ENCODE measurements around the gene TPRN.

TPRN gene

GRCh38 chr9:137168904-137169856 is 31.4 kb downstream of the TPRN start:
- peak in 18 of 42 donors; percentile 28 to 65 (median 48) for DNase-seq
- intact Hi-C loops (cut with DNase I): no loop called here

- intact Hi-C loops (cut with DNase I): no loop called here
- peak in 37 of 42 donors; percentile 34 to 79 (median 61) for DNase-seq
Measured at GRCh38 chr9:137168573-137168903, 32.0 kb downstream of the TPRN start.

- intact Hi-C loops (cut with DNase I): no loop called here
- DNase-seq: peak in 6 of 42 donors; percentile 40 to 56 (median 42)
Measured at GRCh38 chr9:137167747-137168572, 32.6 kb downstream of the TPRN start.

DNA sequence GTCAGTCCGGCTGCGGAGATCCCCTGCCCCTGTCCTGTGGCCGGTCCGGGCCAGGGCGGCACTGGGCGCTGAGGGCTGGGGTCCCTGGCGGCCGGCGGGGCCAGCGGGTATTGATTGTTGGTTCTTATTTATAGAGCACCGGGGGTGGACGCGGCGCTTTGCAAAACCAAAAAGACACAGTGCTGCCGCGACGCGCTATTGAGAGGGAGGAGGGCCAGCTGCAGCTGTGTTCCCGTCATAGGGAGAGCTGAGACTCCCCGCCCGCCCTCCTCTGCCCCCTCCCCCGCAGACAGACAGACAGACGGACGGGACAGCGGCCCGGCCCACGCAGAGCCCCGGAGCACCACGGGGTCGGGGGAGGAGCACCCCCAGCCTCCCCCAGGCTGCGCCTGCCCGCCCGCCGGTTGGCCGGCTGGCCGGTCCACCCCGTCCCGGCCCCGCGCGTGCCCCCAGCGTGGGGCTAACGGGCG is 33.2 kb downstream of the TPRN start:
- peak in 1 of 42 donors; percentile 43 for DNase-seq
- intact Hi-C loops (cut with DNase I): no loop called here

DNA sequence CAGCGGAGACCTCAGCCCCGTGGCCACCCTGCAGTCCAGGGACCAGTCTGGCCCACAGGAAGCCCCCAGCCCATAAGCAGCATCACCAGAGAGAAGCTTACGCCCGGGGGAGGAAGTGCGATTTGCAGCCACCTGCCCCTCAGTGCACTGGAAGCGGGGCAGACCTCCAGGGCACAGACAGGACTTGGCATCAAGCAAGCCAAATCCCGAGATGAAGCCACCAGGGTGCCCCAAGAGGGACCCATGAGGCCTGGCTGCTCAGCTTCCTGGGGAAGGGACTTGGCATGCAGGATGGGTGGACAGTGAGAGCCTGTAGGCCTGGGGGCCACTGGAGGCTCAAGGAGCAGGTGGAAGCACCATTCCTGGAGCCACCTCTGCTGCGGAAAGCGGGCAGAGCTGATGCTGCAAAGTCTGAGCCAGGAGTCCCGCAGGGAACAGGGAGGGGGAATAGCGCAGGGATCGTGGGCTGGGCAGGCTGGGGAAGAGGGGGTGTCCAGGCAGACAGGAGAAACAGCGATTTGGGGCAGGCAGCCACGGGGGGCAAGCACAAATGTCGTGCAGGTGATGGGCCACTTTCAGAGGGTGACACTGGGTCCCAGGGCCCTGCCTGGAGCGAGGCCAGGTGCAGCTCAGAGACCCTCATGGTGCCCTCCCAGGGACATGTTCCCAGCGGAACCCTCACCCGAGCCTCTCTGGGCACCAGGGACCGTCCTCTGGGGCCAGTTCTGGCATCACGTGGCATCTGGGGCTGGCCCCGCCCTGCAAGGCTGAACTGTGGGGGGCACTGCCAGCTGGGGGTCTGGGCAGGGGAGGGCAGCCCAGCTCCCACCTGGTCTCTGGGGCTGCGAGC is 33.9 kb downstream of the TPRN start:
- intact Hi-C loops (cut with DNase I): no loop called here
- peak in 15 of 42 donors; percentile 38 to 73 (median 56) for DNase-seq

GRCh38 chr9:137165250-137165836 is 35.2 kb downstream of the TPRN start:
- no peak for DNase-seq
- intact Hi-C loops (cut with DNase I): no loop called here

DNA sequence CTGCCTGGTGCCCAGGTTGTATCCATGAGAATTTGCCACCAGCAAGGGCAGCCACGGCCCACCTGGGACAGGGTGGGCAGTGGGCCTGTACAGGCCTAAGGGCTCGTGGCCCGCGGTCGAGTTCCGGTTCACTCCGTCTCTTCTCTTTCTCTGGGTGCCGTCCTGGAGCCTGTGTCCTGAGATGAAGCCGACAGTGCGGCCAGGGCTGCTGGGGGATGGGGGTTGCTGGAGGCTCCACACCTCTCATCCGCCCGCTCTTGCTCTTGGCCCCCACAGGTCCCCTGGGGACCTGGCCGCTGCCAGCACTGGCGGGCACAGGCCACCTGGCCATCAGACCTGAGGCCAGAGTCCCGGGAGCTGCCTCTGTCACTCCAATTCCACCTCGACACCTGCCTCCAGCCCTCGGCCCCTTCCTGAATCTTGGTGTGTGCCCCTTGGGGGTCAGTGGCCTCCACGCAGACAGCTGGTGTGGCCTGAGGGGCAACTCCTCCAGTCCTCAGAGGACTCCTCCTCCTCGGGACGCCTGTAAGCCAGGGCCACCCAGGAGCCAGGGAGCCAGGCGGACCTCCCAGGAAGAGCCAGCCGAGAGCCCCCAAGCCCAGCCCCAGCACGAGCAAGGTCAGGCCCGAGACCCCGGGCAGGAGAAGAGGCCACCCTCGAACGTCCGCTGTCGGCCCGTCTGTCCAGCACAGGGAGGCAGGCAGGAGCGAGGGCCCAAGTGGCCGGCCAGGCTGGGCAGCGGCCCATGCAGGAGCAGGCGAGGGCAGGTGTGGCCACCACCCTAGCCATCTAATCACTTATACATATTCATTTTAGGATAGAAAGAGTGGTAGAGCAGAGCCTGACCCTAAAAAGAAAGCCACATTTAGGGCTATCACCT is 35.9 kb downstream of the TPRN start:
- no peak for DNase-seq
- intact Hi-C loops (cut with DNase I): no loop called here

GRCh38 chr9:137163805-137164204 is 36.7 kb downstream of the TPRN start:
- no peak for DNase-seq
- intact Hi-C loops (cut with DNase I): no loop called here

- intact Hi-C loops (cut with DNase I): no loop called here
Measured at GRCh38 chr9:137163365-137163715, 37.2 kb downstream of the TPRN start.

GRCh38 chr9:137162505-137163364 is 37.8 kb downstream of the TPRN start:
- intact Hi-C loops (cut with DNase I): no loop called here
- DNase-seq: no peak

More at GRCh38 chr9:137163365-137163715, 37.2 kb downstream of the TPRN start:
- DNase-seq: no peak

GRCh38 chr9:137161558-137162486 is 38.7 kb downstream of the TPRN start:
- intact Hi-C loops (cut with DNase I): no loop called here
- DNase-seq: no peak

- DNase-seq: no peak
- intact Hi-C loops (cut with DNase I): no loop called here
Measured at GRCh38 chr9:137160716-137161557, 39.6 kb downstream of the TPRN start.

DNA sequence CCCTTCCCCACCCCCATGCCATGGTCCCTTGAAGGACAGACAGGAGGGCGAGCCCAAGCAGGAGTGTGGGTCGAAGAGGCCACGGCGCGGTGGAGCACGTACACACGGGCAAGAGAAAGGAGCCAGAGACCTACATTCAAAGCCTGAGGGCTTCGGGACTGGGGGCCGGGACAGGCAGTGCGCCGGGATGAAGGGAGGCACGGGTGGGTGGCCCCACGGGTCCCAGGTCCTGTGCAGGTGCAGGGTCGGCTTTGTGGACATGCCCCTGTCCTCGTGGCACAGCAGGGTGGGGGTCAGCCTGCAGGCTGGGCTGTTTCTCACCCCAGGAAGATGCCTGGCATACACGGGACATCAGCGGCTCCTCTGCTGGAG is 40.5 kb downstream of the TPRN start:
- DNase-seq: no peak
- intact Hi-C loops (cut with DNase I): no loop called here

DNA sequence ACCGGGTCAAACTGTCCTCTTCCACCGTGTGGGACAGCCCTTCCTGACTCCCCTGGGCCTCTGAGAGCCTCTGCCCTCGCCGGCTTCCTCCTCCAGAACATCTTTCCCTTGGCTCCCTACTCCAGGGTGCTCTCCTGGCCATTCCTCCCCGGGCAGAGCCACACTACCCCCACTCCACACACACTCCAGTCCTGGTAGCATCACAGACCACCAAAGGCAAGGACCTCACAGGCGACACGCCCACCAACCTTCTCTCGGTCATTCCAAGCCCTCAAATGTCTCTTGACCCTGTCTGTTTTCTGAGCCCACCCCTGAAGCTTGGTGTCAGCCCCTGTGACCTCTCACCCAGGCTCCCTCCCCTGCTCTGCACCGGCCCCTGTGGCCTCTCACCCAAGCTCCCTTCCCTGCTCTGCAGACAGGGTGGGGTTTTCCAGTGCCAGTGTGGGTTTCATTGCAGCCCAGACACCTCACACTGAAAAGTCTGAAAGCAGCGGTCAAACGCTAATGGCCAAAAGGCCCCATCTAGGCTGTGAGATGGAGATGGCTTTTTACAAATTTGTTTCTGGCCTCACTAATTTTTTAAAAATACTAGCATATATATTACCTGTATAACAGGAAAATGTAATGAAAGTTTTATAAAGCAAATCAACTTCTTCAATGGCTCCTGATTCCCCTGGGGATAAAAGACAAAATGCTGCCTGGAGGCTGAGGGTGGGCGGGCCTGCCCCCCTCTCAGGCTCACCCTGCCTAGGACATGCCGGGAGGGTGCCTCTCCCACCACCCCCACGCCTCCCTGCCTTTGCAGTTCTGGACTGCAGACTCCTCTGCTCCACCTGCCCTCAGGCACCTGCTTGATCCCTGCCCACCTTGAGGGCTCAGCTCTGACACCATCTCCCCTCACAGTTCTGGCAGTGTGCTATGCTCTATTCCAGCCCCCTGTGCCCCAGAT is 41.2 kb downstream of the TPRN start:
- no peak for DNase-seq

More for the DNA sequence above, 41.2 kb downstream of the TPRN start:
- intact Hi-C loops (cut with DNase I): no loop called here

Measured in head of caudate nucleus (tissue), 42 donors.